GM23338 (cell line): ENCODE data around the gene KIRREL3. TPM values are rescaled to one million over a fixed set of nuclear protein-coding genes. Genes with fewer than 3 reads are reported as not detected.

Experiments used
- ATAC-seq: fragments of 200-7000 bp; cut with Tn5 transposase; 3 replicates; pipeline ENCODE4 v1.9.1; 2020
- DNase-seq: peaks from one replicate; pipeline ENCODE4 v3.0.0-alpha.2; 2015; ENCODE audit warnings: low spot score
- H2AFZ ChIP-seq: fragments of 200-600 bp; sonication (generic); 2 replicates; pipeline ENCODE4 v1.8.0; 2016; ENCODE audit warnings: antibody characterized with exemption, mild to moderate bottlenecking, moderate library complexity
- H3F3A ChIP-seq: fragments of 200-600 bp; sonication (generic); replicated peaks from 2 replicates; pipeline ENCODE4 v1.8.0; 2017; ENCODE audit warnings: antibody characterized with exemption, mixed run types, low read depth
- H3K27ac ChIP-seq: fragments of 200-600 bp; sonication (generic); 2 replicates; pipeline ENCODE4 v1.6.1; 2016; ENCODE audit warnings: low read depth
- H3K27me3 ChIP-seq: fragments of 200-600 bp; sonication (generic); 2 replicates; pipeline ENCODE4 v1.8.0; 2016; ENCODE audit warnings: mild to moderate bottlenecking, mixed run types, moderate library complexity; ENCODE audit not compliant: insufficient read depth
- H3K36me3 ChIP-seq: fragments of 200-600 bp; sonication (generic); 2 replicates; pipeline ENCODE4 v1.8.0; 2016; ENCODE audit warnings: mild to moderate bottlenecking; ENCODE audit not compliant: insufficient read depth
- H3K4me1 ChIP-seq: fragments of 200-600 bp; sonication (generic); 2 replicates; pipeline ENCODE4 v1.8.0; 2016; ENCODE audit warnings: mild to moderate bottlenecking, moderate library complexity; ENCODE audit not compliant: insufficient read depth
- H3K4me2 ChIP-seq: fragments of 200-600 bp; sonication (generic); 2 replicates; pipeline ENCODE4 v1.7.1; 2017; ENCODE audit warnings: mixed run types
- H3K4me3 ChIP-seq: fragments of 200-600 bp; sonication (generic); 2 replicates; pipeline ENCODE4 v1.6.1; 2016; ENCODE audit warnings: mixed run types
- H3K79me2 ChIP-seq: fragments of 200-600 bp; sonication (generic); replicated peaks from 2 replicates; pipeline ENCODE4 v1.8.0; 2017; ENCODE audit warnings: mild to moderate bottlenecking; ENCODE audit not compliant: insufficient read depth
- H3K9me2 ChIP-seq: fragments of 200-600 bp; sonication (generic); 2 replicates; pipeline ENCODE4 v1.8.0; 2017; ENCODE audit not compliant: insufficient read depth
- H4K20me1 ChIP-seq: fragments of 200-600 bp; sonication (generic); replicated peaks from 2 replicates; pipeline ENCODE4 v1.8.0; 2017; ENCODE audit warnings: mild to moderate bottlenecking; ENCODE audit not compliant: insufficient read depth
- H3K27ac Mint-ChIP-seq: 2 replicates; pipeline ENCODE4 v1.8.0; 2020; ENCODE audit warnings: inconsistent platforms, mild to moderate bottlenecking, moderate library complexity, mixed read lengths
- H3K27me3 Mint-ChIP-seq: 3 replicates; pipeline ENCODE4 v1.8.0; 2022; ENCODE audit warnings: low read depth, mild to moderate bottlenecking, moderate library complexity, mixed read lengths, inconsistent platforms; ENCODE audit not compliant: insufficient read depth, poor library complexity
- H3K36me3 Mint-ChIP-seq: 3 replicates; pipeline ENCODE4 v1.8.0; 2021; ENCODE audit warnings: low read depth, mild to moderate bottlenecking, inconsistent platforms, moderate library complexity, mixed read lengths
- H3K4me1 Mint-ChIP-seq: 3 replicates; pipeline ENCODE4 v1.8.0; 2020; ENCODE audit warnings: mild to moderate bottlenecking, inconsistent platforms, mixed read lengths
- H3K4me3 Mint-ChIP-seq: 3 replicates; pipeline ENCODE4 v1.8.0; 2021; ENCODE audit warnings: moderate library complexity, mild to moderate bottlenecking, inconsistent platforms, mixed read lengths
- H3K9me3 Mint-ChIP-seq: 3 replicates; pipeline ENCODE4 v1.8.0; 2020; ENCODE audit warnings: moderate library complexity, mild to moderate bottlenecking, inconsistent platforms, mixed read lengths
- CREB1 ChIP-seq: fragments of 250-450 bp; sonication (Bioruptor Pico); IDR thresholded peaks from 2 replicates; pipeline ENCODE4 v1.5.0; 2020; ENCODE audit warnings: low read depth, mild to moderate bottlenecking, moderate library complexity
- ETS1 ChIP-seq: IDR thresholded peaks from 2 replicates; pipeline ENCODE4 v1.6.1; 2016; ENCODE audit warnings: antibody characterized with exemption
- EZH2 ChIP-seq: fragments of 200-600 bp; sonication (generic); IDR thresholded peaks from one replicate; pipeline ENCODE4 v1.8.0; 2017; ENCODE audit warnings: antibody characterized with exemption, mild to moderate bottlenecking, low read depth; ENCODE audit not compliant: unreplicated experiment
- JUNB ChIP-seq: IDR thresholded peaks from one replicate; pipeline ENCODE4 v1.6.1; 2016; ENCODE audit warnings: antibody characterized with exemption; ENCODE audit not compliant: unreplicated experiment
- NANOG ChIP-seq: IDR thresholded peaks from 2 replicates; pipeline ENCODE4 v1.6.1; 2016; ENCODE audit warnings: antibody characterized with exemption, borderline replicate concordance
- POLR2AphosphoS5 ChIP-seq: IDR thresholded peaks from 2 replicates; pipeline ENCODE4 v1.6.1; 2016; ENCODE audit warnings: antibody characterized with exemption, low read depth
- REST ChIP-seq: IDR thresholded peaks from one replicate; pipeline ENCODE4 v1.6.1; 2018; ENCODE audit warnings: antibody characterized with exemption; ENCODE audit not compliant: unreplicated experiment
- STAT1 ChIP-seq: IDR thresholded peaks from one replicate; pipeline ENCODE4 v1.6.1; 2016; ENCODE audit warnings: antibody characterized with exemption; ENCODE audit not compliant: unreplicated experiment
- ZNF114 ChIP-seq: fragments of 250-450 bp; sonication (Bioruptor Pico); IDR thresholded peaks from 2 replicates; pipeline ENCODE4 v1.5.0; 2020; ENCODE audit warnings: mild to moderate bottlenecking, moderate library complexity
- ZNF331 ChIP-seq: fragments of 250-450 bp; sonication (Bioruptor Pico); IDR thresholded peaks from 2 replicates; pipeline ENCODE4 v1.5.0; 2020; ENCODE audit warnings: low read depth, mild to moderate bottlenecking, moderate library complexity
- polyA plus RNA-seq: library from polyadenylated mRNA; unstranded; fragments of >200 nt; fragmentation: Nextera tagmentation; extraction: Ambion mirVana; gene quantifications from 2 replicates; pipeline ENCODE4 v1.2.1, GENCODE V29; 2016
- total RNA-seq: library from RNA; depleted of rRNA; stranded (reverse); fragments of >200 nt; shearing (Covaris generic); gene quantifications from 2 replicates; pipeline ENCODE4 v1.2.3, GENCODE V29; 2014
- TF ChIP-seq, protein P1 (sequence below): fragments of 250-450 bp; sonication (Bioruptor Pico); IDR thresholded peaks from 2 replicates; pipeline ENCODE4 v1.5.0; 2020; ENCODE audit warnings: mild to moderate bottlenecking, moderate library complexity
- TF ChIP-seq, protein P2 (sequence below), 2 experiments: fragments of 200-600 bp in 1 of 2; sonication (generic) in 1 of 2; conservative IDR thresholded peaks; 2 replicates each; pipeline versions ENCODE4 v1.5.1 to v1.6.1; 2016 to 2017; ENCODE audit warnings: antibody characterized with exemption in 2 of 2, low read depth in 2 of 2, mild to moderate bottlenecking in 2 of 2, moderate library complexity in 1 of 2

KIRREL3 gene
- total and polyA plus RNA-seq, 2 experiments from 2014 or later: 0.13 to 1.5 TPM

DNA sequence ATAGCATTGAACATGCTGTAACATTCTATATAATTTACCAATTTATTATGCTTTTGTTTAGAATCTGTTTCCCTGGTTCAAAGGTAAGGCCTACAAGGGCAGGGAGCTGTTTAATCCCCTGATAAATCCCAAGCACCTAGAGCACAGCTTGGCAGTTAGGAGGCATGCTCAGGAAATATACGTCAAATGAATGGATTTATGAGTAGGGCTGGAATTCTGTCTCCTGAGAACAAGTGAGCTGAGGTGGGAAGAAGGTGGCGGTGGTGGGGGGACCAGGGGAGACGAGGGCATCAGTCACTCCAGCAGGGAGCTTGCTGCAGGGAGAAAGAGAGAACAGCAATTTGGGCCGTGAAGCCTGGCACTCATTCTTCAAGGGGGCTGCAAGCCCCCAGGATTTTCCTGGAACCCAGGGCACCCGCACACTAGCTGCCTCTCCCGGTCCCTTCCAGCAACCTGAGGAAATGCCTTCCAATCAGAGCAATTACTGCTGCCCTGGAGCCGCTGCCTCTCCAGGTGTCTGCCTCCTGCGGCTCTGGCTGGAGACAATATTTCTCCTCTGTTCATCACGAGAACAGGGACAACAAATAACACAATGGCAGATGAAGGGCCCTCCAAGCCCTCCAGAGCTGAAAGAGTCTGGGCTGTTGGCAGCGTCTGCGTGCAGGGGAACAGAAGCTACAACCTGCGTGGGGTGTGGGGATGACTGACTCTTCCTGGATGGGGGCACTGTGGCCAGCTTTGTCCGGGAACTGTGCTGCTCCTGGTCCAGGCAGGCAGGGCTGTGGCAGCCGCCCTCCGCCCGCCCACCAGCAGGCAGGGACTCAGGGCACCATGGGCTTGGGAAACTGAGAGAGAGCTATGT lies 411.7 kb downstream of the KIRREL3 start (continued):
- TF ChIP-seq, protein P1, sequence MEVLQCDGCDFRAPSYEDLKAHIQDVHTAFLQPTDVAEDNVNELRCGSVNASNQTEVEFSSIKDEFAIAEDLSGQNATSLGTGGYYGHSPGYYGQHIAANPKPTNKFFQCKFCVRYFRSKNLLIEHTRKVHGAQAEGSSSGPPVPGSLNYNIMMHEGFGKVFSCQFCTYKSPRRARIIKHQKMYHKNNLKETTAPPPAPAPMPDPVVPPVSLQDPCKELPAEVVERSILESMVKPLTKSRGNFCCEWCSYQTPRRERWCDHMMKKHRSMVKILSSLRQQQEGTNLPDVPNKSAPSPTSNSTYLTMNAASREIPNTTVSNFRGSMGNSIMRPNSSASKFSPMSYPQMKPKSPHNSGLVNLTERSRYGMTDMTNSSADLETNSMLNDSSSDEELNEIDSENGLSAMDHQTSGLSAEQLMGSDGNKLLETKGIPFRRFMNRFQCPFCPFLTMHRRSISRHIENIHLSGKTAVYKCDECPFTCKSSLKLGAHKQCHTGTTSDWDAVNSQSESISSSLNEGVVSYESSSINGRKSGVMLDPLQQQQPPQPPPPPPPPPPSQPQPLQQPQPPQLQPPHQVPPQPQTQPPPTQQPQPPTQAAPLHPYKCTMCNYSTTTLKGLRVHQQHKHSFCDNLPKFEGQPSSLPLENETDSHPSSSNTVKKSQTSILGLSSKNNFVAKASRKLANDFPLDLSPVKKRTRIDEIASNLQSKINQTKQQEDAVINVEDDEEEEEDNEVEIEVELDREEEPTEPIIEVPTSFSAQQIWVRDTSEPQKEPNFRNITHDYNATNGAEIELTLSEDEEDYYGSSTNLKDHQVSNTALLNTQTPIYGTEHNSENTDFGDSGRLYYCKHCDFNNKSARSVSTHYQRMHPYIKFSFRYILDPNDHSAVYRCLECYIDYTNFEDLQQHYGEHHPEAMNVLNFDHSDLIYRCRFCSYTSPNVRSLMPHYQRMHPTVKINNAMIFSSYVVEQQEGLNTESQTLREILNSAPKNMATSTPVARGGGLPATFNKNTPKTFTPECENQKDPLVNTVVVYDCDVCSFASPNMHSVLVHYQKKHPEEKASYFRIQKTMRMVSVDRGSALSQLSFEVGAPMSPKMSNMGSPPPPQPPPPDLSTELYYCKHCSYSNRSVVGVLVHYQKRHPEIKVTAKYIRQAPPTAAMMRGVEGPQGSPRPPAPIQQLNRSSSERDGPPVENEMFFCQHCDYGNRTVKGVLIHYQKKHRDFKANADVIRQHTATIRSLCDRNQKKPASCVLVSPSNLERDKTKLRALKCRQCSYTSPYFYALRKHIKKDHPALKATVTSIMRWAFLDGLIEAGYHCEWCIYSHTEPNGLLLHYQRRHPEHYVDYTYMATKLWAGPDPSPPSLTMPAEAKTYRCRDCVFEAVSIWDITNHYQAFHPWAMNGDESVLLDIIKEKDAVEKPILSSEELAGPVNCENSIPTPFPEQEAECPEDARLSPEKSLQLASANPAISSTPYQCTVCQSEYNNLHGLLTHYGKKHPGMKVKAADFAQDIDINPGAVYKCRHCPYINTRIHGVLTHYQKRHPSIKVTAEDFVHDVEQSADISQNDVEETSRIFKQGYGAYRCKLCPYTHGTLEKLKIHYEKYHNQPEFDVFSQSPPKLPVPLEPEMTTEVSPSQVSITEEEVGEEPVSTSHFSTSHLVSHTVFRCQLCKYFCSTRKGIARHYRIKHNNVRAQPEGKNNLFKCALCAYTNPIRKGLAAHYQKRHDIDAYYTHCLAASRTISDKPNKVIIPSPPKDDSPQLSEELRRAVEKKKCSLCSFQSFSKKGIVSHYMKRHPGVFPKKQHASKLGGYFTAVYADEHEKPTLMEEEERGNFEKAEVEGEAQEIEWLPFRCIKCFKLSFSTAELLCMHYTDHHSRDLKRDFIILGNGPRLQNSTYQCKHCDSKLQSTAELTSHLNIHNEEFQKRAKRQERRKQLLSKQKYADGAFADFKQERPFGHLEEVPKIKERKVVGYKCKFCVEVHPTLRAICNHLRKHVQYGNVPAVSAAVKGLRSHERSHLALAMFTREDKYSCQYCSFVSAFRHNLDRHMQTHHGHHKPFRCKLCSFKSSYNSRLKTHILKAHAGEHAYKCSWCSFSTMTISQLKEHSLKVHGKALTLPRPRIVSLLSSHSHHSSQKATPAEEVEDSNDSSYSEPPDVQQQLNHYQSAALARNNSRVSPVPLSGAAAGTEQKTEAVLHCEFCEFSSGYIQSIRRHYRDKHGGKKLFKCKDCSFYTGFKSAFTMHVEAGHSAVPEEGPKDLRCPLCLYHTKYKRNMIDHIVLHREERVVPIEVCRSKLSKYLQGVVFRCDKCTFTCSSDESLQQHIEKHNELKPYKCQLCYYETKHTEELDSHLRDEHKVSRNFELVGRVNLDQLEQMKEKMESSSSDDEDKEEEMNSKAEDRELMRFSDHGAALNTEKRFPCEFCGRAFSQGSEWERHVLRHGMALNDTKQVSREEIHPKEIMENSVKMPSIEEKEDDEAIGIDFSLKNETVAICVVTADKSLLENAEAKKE (CRISPR knock-in tag): no peak

DNA sequence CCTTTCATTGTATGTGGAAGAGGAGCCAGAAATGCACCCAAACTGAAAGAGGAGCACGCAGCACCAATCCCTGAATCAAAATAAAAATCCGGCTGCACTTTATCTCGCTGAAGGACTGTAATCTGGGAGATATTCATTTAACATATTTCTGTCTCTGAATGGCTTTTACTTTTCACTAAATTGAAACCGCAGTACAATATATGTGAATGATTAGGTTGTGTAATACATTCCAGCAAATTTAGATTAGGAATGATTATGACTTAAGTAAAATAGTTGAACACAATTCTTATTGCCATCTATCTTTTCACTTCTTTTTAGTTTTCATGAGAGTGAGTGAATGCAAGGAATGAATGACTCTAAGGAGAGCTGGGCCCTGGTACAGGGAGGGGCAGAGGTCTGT lies 413.0 kb downstream of the KIRREL3 start:
- Histone ChIP-seq H3K4me2 (no peak overlapping the region), H2AFZ (no peak overlapping the region), H3K4me1 (peaks cover 37% of the 10 kb centered on the region), H3K4me3 (no peak overlapping the region), H3F3A (no peaks in the 10 kb centered on the region), H4K20me1 (no peaks in the 10 kb centered on the region), H3K79me2 (no peaks in the 10 kb centered on the region), H3K27ac (no peak overlapping the region), H3K27me3 (no peaks in the 10 kb centered on the region), H3K36me3 (no peaks in the 10 kb centered on the region), H3K9me2 (no peaks in the 10 kb centered on the region)
- H3K4me3 Mint-ChIP-seq: no peak overlapping the region
- no peaks in the 10 kb centered on the region for H3K9me3 Mint-ChIP-seq
- peaks cover 9% of the 10 kb centered on the region for H3K27me3 Mint-ChIP-seq
- ATAC-seq: no peak
- no peak for DNase-seq
- H3K36me3 Mint-ChIP-seq: no peaks in the 10 kb centered on the region
- H3K27ac Mint-ChIP-seq: no peak overlapping the region
- peaks cover 7% of the 10 kb centered on the region for H3K4me1 Mint-ChIP-seq
- TF ChIP-seq ZNF114 (CRISPR knock-in tag): no peak
- TF ChIP-seq CREB1: no peak
- no peak for TF ChIP-seq EZH2
- TF ChIP-seq NANOG: no peak
- TF ChIP-seq POLR2AphosphoS5: no peak
- TF ChIP-seq REST: no peak
- TF ChIP-seq STAT1: no peak
- TF ChIP-seq, protein P2, sequence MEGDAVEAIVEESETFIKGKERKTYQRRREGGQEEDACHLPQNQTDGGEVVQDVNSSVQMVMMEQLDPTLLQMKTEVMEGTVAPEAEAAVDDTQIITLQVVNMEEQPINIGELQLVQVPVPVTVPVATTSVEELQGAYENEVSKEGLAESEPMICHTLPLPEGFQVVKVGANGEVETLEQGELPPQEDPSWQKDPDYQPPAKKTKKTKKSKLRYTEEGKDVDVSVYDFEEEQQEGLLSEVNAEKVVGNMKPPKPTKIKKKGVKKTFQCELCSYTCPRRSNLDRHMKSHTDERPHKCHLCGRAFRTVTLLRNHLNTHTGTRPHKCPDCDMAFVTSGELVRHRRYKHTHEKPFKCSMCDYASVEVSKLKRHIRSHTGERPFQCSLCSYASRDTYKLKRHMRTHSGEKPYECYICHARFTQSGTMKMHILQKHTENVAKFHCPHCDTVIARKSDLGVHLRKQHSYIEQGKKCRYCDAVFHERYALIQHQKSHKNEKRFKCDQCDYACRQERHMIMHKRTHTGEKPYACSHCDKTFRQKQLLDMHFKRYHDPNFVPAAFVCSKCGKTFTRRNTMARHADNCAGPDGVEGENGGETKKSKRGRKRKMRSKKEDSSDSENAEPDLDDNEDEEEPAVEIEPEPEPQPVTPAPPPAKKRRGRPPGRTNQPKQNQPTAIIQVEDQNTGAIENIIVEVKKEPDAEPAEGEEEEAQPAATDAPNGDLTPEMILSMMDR (conservative IDR thresholded peaks at IDR 0.05; ENCODE audit: low read depth in 2 of 2): no peak
- no peak for TF ChIP-seq ETS1
- no peak for TF ChIP-seq ZNF331 (CRISPR knock-in tag)
- no peak for TF ChIP-seq JUNB
